Endodermal cell (in vitro differentiated cells): ENCODE results near the gene TP53I11. TPM values are rescaled to one million over a fixed set of nuclear protein-coding genes. Genes with fewer than 3 reads are reported as not detected.

Experiments
- DNase-seq: peaks from one replicate; pipeline ENCODE4 v3.0.0-alpha.2; 2017
- H3K27ac ChIP-seq: 2 replicates; pipeline ENCODE4 v1.5.1; 2013; ENCODE audit warnings: mild to moderate bottlenecking, low read depth, low read length, moderate library complexity
- H3K27me3 ChIP-seq: 2 replicates; pipeline ENCODE4 v1.6.1; 2013; ENCODE audit warnings: mild to moderate bottlenecking, low read length, moderate library complexity; ENCODE audit not compliant: insufficient read depth, control insufficient read depth, poor library complexity, severe bottlenecking
- H3K36me3 ChIP-seq: 2 replicates; pipeline ENCODE4 v1.7.0; 2013; ENCODE audit warnings: mild to moderate bottlenecking, low read length, moderate library complexity; ENCODE audit not compliant: control insufficient read depth, insufficient read depth
- H3K4me1 ChIP-seq: one replicate; pipeline ENCODE4 v1.7.0; 2013; ENCODE audit warnings: low read length; ENCODE audit not compliant: control insufficient read depth, insufficient read depth
- H3K4me3 ChIP-seq: 2 replicates; pipeline ENCODE4 v1.5.1; 2013; ENCODE audit warnings: mild to moderate bottlenecking, low read length, moderate library complexity
- H3K9ac ChIP-seq: 2 replicates; pipeline ENCODE4 v1.6.1; 2013; ENCODE audit warnings: mild to moderate bottlenecking, low read length, moderate library complexity; ENCODE audit not compliant: poor library complexity, severe bottlenecking; ENCODE audit errors: extremely low read depth
- H3K9me3 ChIP-seq: 2 replicates; pipeline ENCODE4 v1.6.1; 2013; ENCODE audit warnings: mild to moderate bottlenecking, low read length, moderate library complexity; ENCODE audit not compliant: control insufficient read depth
- H3K27ac Mint-ChIP-seq: 2 replicates; pipeline ENCODE4 v1.8.0; 2020; ENCODE audit warnings: mixed read lengths
- H3K27me3 Mint-ChIP-seq: 2 replicates; pipeline ENCODE4 v1.8.0; 2021; ENCODE audit warnings: mild to moderate bottlenecking, mixed read lengths; ENCODE audit not compliant: insufficient read depth
- H3K36me3 Mint-ChIP-seq: 2 replicates; pipeline ENCODE4 v1.8.0; 2020; ENCODE audit warnings: low read depth, mixed read lengths
- H3K4me1 Mint-ChIP-seq: 2 replicates; pipeline ENCODE4 v1.8.0; 2020; ENCODE audit warnings: mixed read lengths
- H3K4me3 Mint-ChIP-seq: 2 replicates; pipeline ENCODE4 v1.8.0; 2020; ENCODE audit warnings: mild to moderate bottlenecking, moderate library complexity, mixed read lengths
- H3K9me3 Mint-ChIP-seq: 2 replicates; pipeline ENCODE4 v1.8.0; 2020; ENCODE audit warnings: mild to moderate bottlenecking, mixed read lengths
- WGBS, 2 experiments: methylation state at CpG; one replicate each; pipeline versions ENCODE4 v1.1.5 to v1.1.7; 2013; ENCODE audit warnings: missing lambda C conversion rate in 2 of 2, mixed read lengths in 1 of 2; ENCODE audit not compliant: insufficient coverage in 1 of 2, insufficient read length in 1 of 2; 5-methylcytosine and 5-hydroxymethylcytosine counted together
- total RNA-seq, 2 donors: library from RNA; stranded (reverse); fragmentation: NEBNext Ultra II Directional in 1 of 2; extraction: Animal tissue kit (Norgen Biotek cat#: 25700) in 1 of 2; gene quantifications; 2 replicates in 1 of 2; 3 replicates in 1 of 2; pipeline ENCODE4 v1.2.1, GENCODE V29; 2021
- TF ChIP-seq, protein P1 (sequence below): fragments of 200-600 bp; sonication (generic); conservative IDR thresholded peaks from 2 replicates; pipeline ENCODE4 v1.5.0; 2021; ENCODE audit warnings: antibody characterized with exemption, mild to moderate bottlenecking

Gene TP53I11
- total RNA-seq, 2 donors from 2014 or later, result 136 to 203 TPM

DNA sequence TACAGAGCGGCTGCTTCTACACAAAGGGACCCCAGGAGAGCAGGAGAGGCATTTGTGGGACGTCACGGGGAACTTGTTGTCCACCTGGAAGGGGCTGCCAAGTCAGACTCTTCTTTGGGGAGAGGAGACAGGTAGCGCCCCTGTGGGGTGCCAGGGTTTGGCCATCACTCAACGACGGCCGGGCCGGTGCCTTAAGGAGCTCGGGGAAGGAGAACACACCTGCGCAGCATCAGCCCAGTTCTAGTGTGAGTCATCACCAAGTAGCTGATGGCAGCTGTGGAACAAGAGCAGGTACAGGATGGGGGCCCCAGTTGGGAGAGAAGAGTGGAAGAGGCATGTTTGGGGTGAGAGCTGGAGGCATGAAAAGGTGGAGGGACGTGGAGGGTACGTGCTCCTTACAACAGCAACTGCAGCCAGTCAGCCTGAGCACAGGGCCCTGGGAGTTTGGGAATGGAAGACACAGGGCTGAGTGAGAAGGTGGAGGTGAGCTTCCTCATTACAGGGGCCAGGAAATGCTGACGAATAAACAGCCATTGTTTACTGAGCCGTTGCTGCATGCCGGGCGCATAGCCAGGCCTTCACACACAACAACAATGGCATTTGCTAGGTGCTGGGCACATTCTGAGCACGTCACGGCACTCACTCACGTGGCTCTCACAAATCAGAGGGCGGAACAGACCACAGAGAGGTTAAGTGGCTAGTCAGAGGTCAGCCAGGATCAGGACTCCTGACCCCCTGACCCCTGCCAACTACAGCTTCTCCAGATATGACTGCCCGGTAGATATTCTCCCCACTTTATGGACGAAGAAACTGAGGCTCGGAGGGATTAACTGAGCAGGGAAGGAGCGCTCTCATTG is 29.1 kb upstream of the TP53I11 start:
- Mint-ChIP-seq H3K9me3 (peaks cover 3% of the 10 kb centered on the region), H3K36me3 (no peaks in the 10 kb centered on the region), H3K4me1 (peaks cover 4% of the 10 kb centered on the region), H3K27me3 (no peaks in the 10 kb centered on the region), H3K4me3 (peak overlapping the region; percentile 12), H3K27ac (no peak overlapping the region)
- peaks cover 24% of the 10 kb centered on the region for H3K4me1 ChIP-seq
- peak; percentile 85 for DNase-seq
- no peaks in the 10 kb centered on the region for H3K36me3 ChIP-seq
- no peaks in the 10 kb centered on the region for H3K9me3 ChIP-seq
- no peak overlapping the region for H3K27ac ChIP-seq
- 70 to 87% methylated on average over 17 to 24 of the region's 24 CpGs for WGBS, 2 experiments
- no peak overlapping the region for H3K4me3 ChIP-seq
- TF ChIP-seq, protein P1, sequence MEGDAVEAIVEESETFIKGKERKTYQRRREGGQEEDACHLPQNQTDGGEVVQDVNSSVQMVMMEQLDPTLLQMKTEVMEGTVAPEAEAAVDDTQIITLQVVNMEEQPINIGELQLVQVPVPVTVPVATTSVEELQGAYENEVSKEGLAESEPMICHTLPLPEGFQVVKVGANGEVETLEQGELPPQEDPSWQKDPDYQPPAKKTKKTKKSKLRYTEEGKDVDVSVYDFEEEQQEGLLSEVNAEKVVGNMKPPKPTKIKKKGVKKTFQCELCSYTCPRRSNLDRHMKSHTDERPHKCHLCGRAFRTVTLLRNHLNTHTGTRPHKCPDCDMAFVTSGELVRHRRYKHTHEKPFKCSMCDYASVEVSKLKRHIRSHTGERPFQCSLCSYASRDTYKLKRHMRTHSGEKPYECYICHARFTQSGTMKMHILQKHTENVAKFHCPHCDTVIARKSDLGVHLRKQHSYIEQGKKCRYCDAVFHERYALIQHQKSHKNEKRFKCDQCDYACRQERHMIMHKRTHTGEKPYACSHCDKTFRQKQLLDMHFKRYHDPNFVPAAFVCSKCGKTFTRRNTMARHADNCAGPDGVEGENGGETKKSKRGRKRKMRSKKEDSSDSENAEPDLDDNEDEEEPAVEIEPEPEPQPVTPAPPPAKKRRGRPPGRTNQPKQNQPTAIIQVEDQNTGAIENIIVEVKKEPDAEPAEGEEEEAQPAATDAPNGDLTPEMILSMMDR, result no peak
- no peaks in the 10 kb centered on the region for H3K27me3 ChIP-seq
- peak overlapping the region; percentile 26 for H3K9ac ChIP-seq

DNA sequence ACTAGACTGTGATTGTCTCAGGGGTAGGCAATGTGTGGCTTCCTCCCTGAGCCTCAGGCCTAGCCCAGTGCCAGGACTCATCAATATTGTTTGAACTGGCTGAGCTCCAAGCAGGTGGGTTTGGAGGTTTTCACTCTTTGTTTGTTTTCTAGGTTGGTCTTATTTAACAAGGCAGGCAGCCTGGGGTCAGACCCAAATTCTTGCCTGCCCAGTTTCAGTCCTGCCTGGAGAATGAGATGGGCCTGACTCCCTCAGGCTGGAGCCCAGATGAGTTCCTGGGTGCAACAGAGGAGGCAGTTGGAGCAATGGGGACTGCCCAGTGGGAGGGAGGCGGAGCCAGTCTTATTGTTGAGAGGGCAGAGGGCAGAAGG is 28.3 kb upstream of the TP53I11 start:
- peaks cover 3% of the 10 kb centered on the region for H3K9me3 Mint-ChIP-seq
- Histone ChIP-seq H3K4me1 (peaks cover 27% of the 10 kb centered on the region), H3K27me3 (no peaks in the 10 kb centered on the region), H3K27ac (no peak overlapping the region), H3K4me3 (no peak overlapping the region), H3K9ac (peak overlapping the region; percentile 71), H3K9me3 (no peaks in the 10 kb centered on the region), H3K36me3 (no peaks in the 10 kb centered on the region)
- H3K36me3 Mint-ChIP-seq, result no peaks in the 10 kb centered on the region
- no peak overlapping the region for H3K27ac Mint-ChIP-seq
- H3K27me3 Mint-ChIP-seq, result no peaks in the 10 kb centered on the region
- H3K4me3 Mint-ChIP-seq, result peak overlapping the region; percentile 12
- H3K4me1 Mint-ChIP-seq, result peaks cover 7% of the 10 kb centered on the region
- TF ChIP-seq, protein P1, result no peak
- 86% methylated on average over 1 of the region's 1 CpG; no CpG with 5 or more reads in 1 of the 2 experiments for WGBS, 2 experiments
- peak; percentile 67 for DNase-seq

DNA sequence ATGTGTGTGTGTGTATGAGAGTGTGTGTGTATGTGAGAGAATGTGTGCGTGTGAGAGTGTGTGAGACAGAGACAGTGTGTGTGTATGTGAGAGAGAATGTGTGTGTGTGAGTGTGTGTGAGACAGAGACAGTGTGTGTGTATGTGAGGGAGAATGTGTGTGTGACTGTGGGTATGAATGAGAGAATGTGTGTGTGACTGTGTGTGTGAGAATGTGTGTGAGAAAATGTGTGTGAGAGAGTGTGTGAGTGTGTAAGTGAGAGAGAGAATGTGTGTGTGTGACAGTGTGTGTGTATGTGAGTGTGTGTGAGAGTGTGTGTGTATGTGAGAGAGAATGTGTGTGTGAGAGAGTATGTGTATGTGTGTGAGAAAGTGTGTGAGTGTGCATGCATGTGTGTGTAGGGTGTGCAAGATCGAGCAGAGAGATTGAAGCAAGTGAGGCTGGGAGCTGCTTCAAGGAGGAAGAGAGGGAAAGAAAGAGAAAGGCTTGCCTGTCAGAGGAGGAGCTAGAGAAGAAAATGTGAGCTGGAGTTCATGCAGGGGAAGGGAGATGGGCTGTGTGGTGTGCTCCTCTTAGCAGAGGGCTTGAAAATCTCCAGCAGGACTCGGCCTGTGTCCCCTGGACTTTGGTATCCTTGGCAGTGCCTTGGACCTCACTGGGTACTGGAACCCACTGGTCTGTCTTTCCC is 27.7 kb upstream of the TP53I11 start:
- peaks cover 27% of the 10 kb centered on the region for H3K4me1 ChIP-seq
- H3K4me1 Mint-ChIP-seq, result peaks cover 12% of the 10 kb centered on the region
- H3K9me3 ChIP-seq, result no peaks in the 10 kb centered on the region
- H3K27me3 Mint-ChIP-seq, result no peaks in the 10 kb centered on the region
- H3K36me3 ChIP-seq, result no peaks in the 10 kb centered on the region
- H3K27ac ChIP-seq, result peak overlapping the region; percentile 18
- H3K27ac Mint-ChIP-seq, result no peak overlapping the region
- 60 to 78% methylated on average over 3 of the region's 3 CpGs for WGBS, 2 experiments
- H3K9ac ChIP-seq, result peak overlapping the region; percentile 71
- H3K36me3 Mint-ChIP-seq, result no peaks in the 10 kb centered on the region
- DNase-seq, result no peak
- peaks cover 3% of the 10 kb centered on the region for H3K9me3 Mint-ChIP-seq
- no peak overlapping the region for H3K4me3 Mint-ChIP-seq
- peak overlapping the region; percentile 21 for H3K4me3 ChIP-seq
- TF ChIP-seq, protein P1, result no peak
- H3K27me3 ChIP-seq, result no peaks in the 10 kb centered on the region
